GM12873 (cell line): ENCODE measurements around the gene TSPAN6.

Source experiments
- CTCF ChIP-seq: IDR thresholded peaks from 2 replicates; pipeline ENCODE4 v1.5.1; 2012; ENCODE audit warnings: low read depth, mild to moderate bottlenecking, moderate library complexity, low read length, control low read depth; ENCODE audit not compliant: insufficient read depth; ENCODE audit errors: missing control alignments

The TSPAN6 gene

GRCh38 chrX:100625985-100626491, 10.6 kb downstream of the TSPAN6 start:
- no peak for TF ChIP-seq CTCF

GRCh38 chrX:100623001-100623400, 13.6 kb downstream of the TSPAN6 start:
- no peak for TF ChIP-seq CTCF

GRCh38 chrX:100615005-100615404, 21.6 kb downstream of the TSPAN6 start:
- peak; percentile 74 for TF ChIP-seq CTCF

- TF ChIP-seq CTCF = no peak
Observed at GRCh38 chrX:100611951-100612350, 24.7 kb downstream of the TSPAN6 start.

GRCh38 chrX:100609591-100609990, 27.0 kb downstream of the TSPAN6 start:
- no peak for TF ChIP-seq CTCF

GRCh38 chrX:100606753-100607152, 29.9 kb downstream of the TSPAN6 start:
- TF ChIP-seq CTCF = no peak

- no peak for TF ChIP-seq CTCF
Observed at GRCh38 chrX:100600758-100601157, 35.8 kb downstream of the TSPAN6 start.
